Astrocyte (in vitro differentiated cells and primary cell): Measurements from ENCODE around the gene CACNA1B. TPM values are rescaled to one million over a fixed set of nuclear protein-coding genes. Genes with fewer than 3 reads are reported as not detected.

Source experiments
- DNase-seq: peaks from one replicate; pipeline ENCODE4 v3.0.0-alpha.2; 2010; ENCODE audit warnings: low read depth
- FAIRE-seq: peaks from 2 replicates; lab custom pipeline; 2011; peaks lifted over from hg19 to GRCh38; lab: Jason Lieb, UNC
- H2AFZ ChIP-seq: 2 replicates; pipeline ENCODE4 v1.6.0; 2012; ENCODE audit warnings: low read depth, low read length, inconsistent platforms
- H3K27ac ChIP-seq: 2 replicates; pipeline ENCODE4 v1.5.1; 2011; ENCODE audit warnings: low read depth, low read length, inconsistent platforms
- H3K27me3 ChIP-seq: 2 replicates; pipeline ENCODE4 v1.6.0; 2011; ENCODE audit warnings: low read length, inconsistent platforms; ENCODE audit not compliant: insufficient read depth
- H3K36me3 ChIP-seq: 2 replicates; pipeline ENCODE4 v1.5.1; 2011; ENCODE audit warnings: low read length, inconsistent platforms; ENCODE audit not compliant: insufficient read depth
- H3K4me1 ChIP-seq: 2 replicates; pipeline ENCODE4 v1.5.1; 2011; ENCODE audit warnings: low read length, inconsistent platforms; ENCODE audit not compliant: insufficient read depth
- H3K4me2 ChIP-seq: 2 replicates; pipeline ENCODE4 v1.6.0; 2012; ENCODE audit warnings: low read length, inconsistent platforms
- H3K4me3 ChIP-seq: 2 replicates; pipeline ENCODE4 v1.5.1; 2011; ENCODE audit warnings: low read depth, mild to moderate bottlenecking, low read length, inconsistent platforms; ENCODE audit not compliant: insufficient read depth
- H3K79me2 ChIP-seq: 2 replicates; pipeline ENCODE4 v1.6.0; 2012; ENCODE audit warnings: mild to moderate bottlenecking, low read length, inconsistent platforms; ENCODE audit not compliant: insufficient read depth
- H3K9ac ChIP-seq: 2 replicates; pipeline ENCODE4 v1.6.0; 2012; ENCODE audit warnings: mild to moderate bottlenecking, low read length, inconsistent platforms
- H3K9me3 ChIP-seq: 2 replicates; pipeline ENCODE4 v1.5.1; 2012; ENCODE audit warnings: low read depth, mild to moderate bottlenecking, low read length, inconsistent platforms; ENCODE audit not compliant: insufficient read depth
- H4K20me1 ChIP-seq: 2 replicates; pipeline ENCODE4 v1.6.0; 2012; ENCODE audit warnings: low read length, inconsistent platforms; ENCODE audit not compliant: insufficient read depth
- H3K27ac Mint-ChIP-seq: one replicate; pipeline ENCODE4 v1.8.0; 2021; ENCODE audit warnings: mild to moderate bottlenecking, mixed read lengths; ENCODE audit not compliant: unreplicated experiment
- H3K27me3 Mint-ChIP-seq: one replicate; pipeline ENCODE4 v1.8.0; 2021; ENCODE audit warnings: low read depth, mixed read lengths; ENCODE audit not compliant: unreplicated experiment
- H3K36me3 Mint-ChIP-seq: one replicate; pipeline ENCODE4 v1.8.0; 2021; ENCODE audit warnings: low read depth, mixed read lengths; ENCODE audit not compliant: unreplicated experiment
- H3K4me1 Mint-ChIP-seq: one replicate; pipeline ENCODE4 v1.8.0; 2021; ENCODE audit warnings: low read depth, mixed read lengths; ENCODE audit not compliant: unreplicated experiment
- H3K4me3 Mint-ChIP-seq: one replicate; pipeline ENCODE4 v1.8.0; 2021; ENCODE audit warnings: mild to moderate bottlenecking, moderate library complexity, mixed read lengths; ENCODE audit not compliant: unreplicated experiment
- H3K9me3 Mint-ChIP-seq: one replicate; pipeline ENCODE4 v1.8.0; 2021; ENCODE audit warnings: mild to moderate bottlenecking, mixed read lengths; ENCODE audit not compliant: unreplicated experiment
- EZH2 ChIP-seq: IDR thresholded peaks from 2 replicates; pipeline ENCODE4 v1.6.1; 2012; ENCODE audit warnings: mild to moderate bottlenecking, low read length, inconsistent platforms; ENCODE audit not compliant: insufficient read depth
- total RNA-seq: library from RNA; stranded (reverse); gene quantifications from 2 replicates; pipeline ENCODE4 v1.2.1, GENCODE V29; 2021
- TF ChIP-seq, protein P1 (sequence below): IDR thresholded peaks from 2 replicates; pipeline ENCODE4 v1.5.1; 2011; ENCODE audit warnings: low read depth, mild to moderate bottlenecking, inconsistent platforms, low read length, moderate library complexity; ENCODE audit not compliant: insufficient read depth

Gene CACNA1B
- total RNA-seq, 1 donor from 2014 or later: 3.1 TPM

GRCh38 chr9:137917795-137918194, 40.2 kb downstream of the CACNA1B start:
- no peak overlapping the region for H2AFZ ChIP-seq
- H3K36me3 Mint-ChIP-seq: peaks cover 19% of the 10 kb centered on the region
- H3K4me1 ChIP-seq: no peaks in the 10 kb centered on the region
- no peak overlapping the region for H3K4me2 ChIP-seq
- H3K27me3 Mint-ChIP-seq: no peaks in the 10 kb centered on the region
- H3K4me3 ChIP-seq: no peak overlapping the region
- no peak overlapping the region for H3K9ac ChIP-seq
- no peaks in the 10 kb centered on the region for H3K36me3 ChIP-seq
- TF ChIP-seq, protein P1, sequence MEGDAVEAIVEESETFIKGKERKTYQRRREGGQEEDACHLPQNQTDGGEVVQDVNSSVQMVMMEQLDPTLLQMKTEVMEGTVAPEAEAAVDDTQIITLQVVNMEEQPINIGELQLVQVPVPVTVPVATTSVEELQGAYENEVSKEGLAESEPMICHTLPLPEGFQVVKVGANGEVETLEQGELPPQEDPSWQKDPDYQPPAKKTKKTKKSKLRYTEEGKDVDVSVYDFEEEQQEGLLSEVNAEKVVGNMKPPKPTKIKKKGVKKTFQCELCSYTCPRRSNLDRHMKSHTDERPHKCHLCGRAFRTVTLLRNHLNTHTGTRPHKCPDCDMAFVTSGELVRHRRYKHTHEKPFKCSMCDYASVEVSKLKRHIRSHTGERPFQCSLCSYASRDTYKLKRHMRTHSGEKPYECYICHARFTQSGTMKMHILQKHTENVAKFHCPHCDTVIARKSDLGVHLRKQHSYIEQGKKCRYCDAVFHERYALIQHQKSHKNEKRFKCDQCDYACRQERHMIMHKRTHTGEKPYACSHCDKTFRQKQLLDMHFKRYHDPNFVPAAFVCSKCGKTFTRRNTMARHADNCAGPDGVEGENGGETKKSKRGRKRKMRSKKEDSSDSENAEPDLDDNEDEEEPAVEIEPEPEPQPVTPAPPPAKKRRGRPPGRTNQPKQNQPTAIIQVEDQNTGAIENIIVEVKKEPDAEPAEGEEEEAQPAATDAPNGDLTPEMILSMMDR: no peak
- no peak for TF ChIP-seq EZH2
- H3K79me2 ChIP-seq: no peaks in the 10 kb centered on the region
- FAIRE-seq (no peak), DNase-seq (no peak)
- peak overlapping the region; percentile 53 for H3K27ac Mint-ChIP-seq
- H3K9me3 ChIP-seq: no peaks in the 10 kb centered on the region
- H3K4me3 Mint-ChIP-seq: no peak overlapping the region
- no peaks in the 10 kb centered on the region for H4K20me1 ChIP-seq
- H3K4me1 Mint-ChIP-seq: peaks cover 15% of the 10 kb centered on the region
- peaks cover 4% of the 10 kb centered on the region for H3K9me3 Mint-ChIP-seq
- no peak overlapping the region for H3K27ac ChIP-seq
- no peaks in the 10 kb centered on the region for H3K27me3 ChIP-seq

GRCh38 chr9:137918331-137919094, 40.9 kb downstream of the CACNA1B start:
- DNase-seq (no peak), FAIRE-seq (no peak)
- Histone ChIP-seq H3K4me2 (no peak overlapping the region), H3K9me3 (peaks cover 3% of the 10 kb centered on the region), H3K9ac (no peak overlapping the region), H3K27me3 (no peaks in the 10 kb centered on the region), H3K4me3 (no peak overlapping the region), H3K27ac (no peak overlapping the region), H3K4me1 (no peaks in the 10 kb centered on the region), H3K79me2 (no peaks in the 10 kb centered on the region), H2AFZ (no peak overlapping the region), H4K20me1 (no peaks in the 10 kb centered on the region), H3K36me3 (no peaks in the 10 kb centered on the region)
- Mint-ChIP-seq H3K36me3 (peaks cover 19% of the 10 kb centered on the region), H3K27ac (peak overlapping the region; percentile 94), H3K4me1 (peaks cover 15% of the 10 kb centered on the region), H3K4me3 (no peak overlapping the region), H3K9me3 (peaks cover 4% of the 10 kb centered on the region), H3K27me3 (no peaks in the 10 kb centered on the region)
- TF ChIP-seq, protein P1: no peak
- TF ChIP-seq EZH2: no peak

- Histone ChIP-seq H2AFZ (no peak overlapping the region), H3K9me3 (peaks cover 3% of the 10 kb centered on the region), H3K27ac (no peak overlapping the region), H3K4me1 (no peaks in the 10 kb centered on the region), H3K27me3 (no peaks in the 10 kb centered on the region), H3K4me3 (no peak overlapping the region), H3K36me3 (no peaks in the 10 kb centered on the region), H3K9ac (no peak overlapping the region), H3K79me2 (no peaks in the 10 kb centered on the region), H4K20me1 (no peaks in the 10 kb centered on the region), H3K4me2 (no peak overlapping the region)
- no peak for FAIRE-seq
- Mint-ChIP-seq H3K4me3 (peak overlapping the region; percentile 9), H3K36me3 (peaks cover 19% of the 10 kb centered on the region), H3K27ac (peak overlapping the region; percentile 94), H3K9me3 (peaks cover 4% of the 10 kb centered on the region), H3K4me1 (peaks cover 15% of the 10 kb centered on the region), H3K27me3 (no peaks in the 10 kb centered on the region)
- DNase-seq: no peak
- TF ChIP-seq, protein P1: no peak
- TF ChIP-seq EZH2: no peak
These were observed 41.5 kb downstream of the CACNA1B start for GRCh38 chr9:137919095-137919465.
